GM12878 (cell line): Measurements from ENCODE around the gene PPP4C. TPM values are rescaled to one million over a fixed set of nuclear protein-coding genes. Genes with fewer than 3 reads are reported as not detected.

Experiments used
- ATAC-seq: fragments of 200-7000 bp; cut with Tn5 transposase; 3 replicates; pipeline ENCODE4 v1.9.1; 2020; ENCODE audit warnings: mild to moderate bottlenecking, moderate library complexity
- BruUV-seq: library from RNA; stranded (reverse); fragments of 400-500 nt; replicated peaks from 2 replicates; lab custom pipeline; 2021; lab: Mats Ljungman, UMichigan
- CTCF ChIA-PET: fragments of 300-600 bp; sonication (Branson Sonifier 250); formaldehyde crosslinking; extraction: SDS; loops from one replicate; lab custom pipeline; 2021; ENCODE audit warnings: inconsistent platforms; lab: Yijun Ruan, JAX
- POLR2A ChIA-PET: fragments of 350-600 bp; formaldehyde crosslinking; extraction: SDS; loops from one replicate; lab custom pipeline; 2021; ENCODE audit warnings: inconsistent platforms; lab: Charles Lee
- RAD21 ChIA-PET: fragments of 300-600 bp; sonication (Branson Sonifier 250); formaldehyde crosslinking; loops from one replicate; lab custom pipeline; 2023; ENCODE audit warnings: antibody characterized with exemption; ENCODE audit not compliant: unreplicated experiment; lab: Charles Lee
- SMC1A ChIA-PET: fragments of 300-600 bp; sonication (Branson Sonifier 250); formaldehyde crosslinking; loops from one replicate; lab custom pipeline; 2023; ENCODE audit not compliant: unreplicated experiment, uncharacterized antibody; lab: Charles Lee
- DNase-seq: peaks from one replicate; pipeline ENCODE4 v3.0.0-alpha.2; 2011; ENCODE audit warnings: low read depth, low spot score
- FAIRE-seq: peaks from 3 replicates; lab custom pipeline; 2011; peaks lifted over from hg19 to GRCh38; lab: Jason Lieb, UNC
- H2AFZ ChIP-seq: 2 replicates; pipeline ENCODE4 v1.6.0; 2011; ENCODE audit warnings: low read depth, low read length, control low read depth; ENCODE audit not compliant: control insufficient read depth
- H3K27ac ChIP-seq: 2 replicates; pipeline ENCODE4 v1.5.1; 2011; ENCODE audit warnings: control low read depth; ENCODE audit not compliant: control insufficient read depth, insufficient read depth
- H3K27me3 ChIP-seq, 2 experiments: replicated peaks in 1 of 2; 2 replicates each; pipeline versions ENCODE4 v1.6.0 to v1.6.1; 2011; ENCODE audit warnings: low read length in 1 of 2; ENCODE audit not compliant: control insufficient read depth in 2 of 2, insufficient read depth in 2 of 2
- H3K36me3 ChIP-seq, 2 experiments: 2 replicates each; pipeline ENCODE4 v1.5.1; 2011; ENCODE audit warnings: low read length in 1 of 2; ENCODE audit not compliant: control insufficient read depth in 2 of 2, insufficient read depth in 2 of 2
- H3K4me1 ChIP-seq: 2 replicates; pipeline ENCODE4 v1.6.1; 2011; ENCODE audit warnings: mild to moderate bottlenecking, low read length, moderate library complexity, mixed read lengths; ENCODE audit not compliant: control insufficient read depth, insufficient read depth
- H3K4me2 ChIP-seq: 2 replicates; pipeline ENCODE4 v1.6.0; 2011; ENCODE audit warnings: control low read depth; ENCODE audit not compliant: control insufficient read depth, insufficient read depth
- H3K4me3 ChIP-seq: fragments of 200-600 bp; sonication (generic); 2 replicates; pipeline ENCODE4 v1.5.1; 2016
- H3K79me2 ChIP-seq: 2 replicates; pipeline ENCODE4 v1.6.0; 2011; ENCODE audit warnings: low read length; ENCODE audit not compliant: control insufficient read depth, insufficient read depth
- H3K9ac ChIP-seq: 2 replicates; pipeline ENCODE4 v1.8.0; 2011; ENCODE audit warnings: low read length, control low read depth, mixed read lengths; ENCODE audit not compliant: control insufficient read depth, insufficient read depth
- H3K9me3 ChIP-seq: replicated peaks from 3 replicates; pipeline ENCODE4 v1.5.1; 2011; ENCODE audit warnings: mild to moderate bottlenecking, low read length; ENCODE audit not compliant: control insufficient read depth, insufficient read depth
- H4K20me1 ChIP-seq: 2 replicates; pipeline ENCODE4 v1.6.0; 2011; ENCODE audit not compliant: control insufficient read depth, insufficient read depth
- BCL11A ChIP-seq: IDR thresholded peaks from 2 replicates; pipeline ENCODE4 v1.6.1; 2011; ENCODE audit warnings: low read depth, low read length
- CREM ChIP-seq: IDR thresholded peaks from 2 replicates; pipeline ENCODE4 v1.6.1; 2014; ENCODE audit warnings: antibody characterized with exemption, low read depth
- IKZF1 ChIP-seq: fragments of 450-650 bp; conservative IDR thresholded peaks from 2 replicates; pipeline ENCODE4 v1.6.1; 2017; ENCODE audit warnings: antibody characterized with exemption, mild to moderate bottlenecking
- NR2C1 ChIP-seq: fragments of 450-650 bp; IDR thresholded peaks from 2 replicates; pipeline ENCODE4 v1.6.1; 2017; ENCODE audit warnings: antibody characterized with exemption, mild to moderate bottlenecking, moderate library complexity
- SKIL ChIP-seq: fragments of 450-650 bp; IDR thresholded peaks from 2 replicates; pipeline ENCODE4 v1.6.1; 2017; ENCODE audit warnings: mild to moderate bottlenecking, low read depth, inconsistent platforms; ENCODE audit not compliant: poor library complexity, severe bottlenecking
- ZNF217 ChIP-seq: fragments of 450-650 bp; IDR thresholded peaks from 2 replicates; pipeline ENCODE4 v1.6.1; 2017; ENCODE audit warnings: antibody characterized with exemption, mild to moderate bottlenecking
- WGBS: methylation state at CpG from one replicate; pipeline ENCODE4 v1.1.6; 2016; ENCODE audit warnings: low lambda C conversion rate; ENCODE audit not compliant: insufficient replicate concordance, insufficient coverage; ENCODE audit errors: missing lambda C conversion rate; 5-methylcytosine and 5-hydroxymethylcytosine counted together
- in situ Hi-C: fragments of 300-500 bp; cut with MboI; formaldehyde crosslinking; loops from 9 replicates; pipeline ENCODE4 v1.14.3; 2018; ENCODE audit warnings: mixed read lengths
- intact Hi-C: fragments of 100-400 bp; cut with micrococcal nuclease; formaldehyde crosslinking; loops from one replicate; pipeline ENCODE4 v1.14.2; 2022; ENCODE audit not compliant: unreplicated experiment
- polyA plus RNA-seq, 11 experiments: library from polyadenylated mRNA; depleted of rRNA in 4 of 11; unstranded in 6 of 11; stranded (reverse) in 5 of 11; fragments of >200 nt; fragmentation: Nextera tagmentation in 4 of 11; fragmentation: Illumina TruSeq in 1 of 11; extraction: Ambion mirVana in 4 of 11; extraction: Trizol in 1 of 11; gene quantifications; 1 replicate in 1 of 11; 2 replicates in 10 of 11; pipeline versions ENCODE4 v1.2.1 to v1.2.3, GENCODE V29; 2011 to 2016; ENCODE audit warnings: inconsistent platforms in 2 of 11, missing spikeins in 2 of 11, low read depth in 1 of 11
- total RNA-seq, 4 experiments: library from RNA; depleted of rRNA in 3 of 4; stranded (reverse); fragments of >200 nt in 3 of 4; fragmentation: Illumina TruSeq in 1 of 4; extraction: Trizol in 1 of 4; gene quantifications; 2 replicates each; pipeline versions ENCODE4 v1.2.1 to v1.2.3, GENCODE V29; 2013 to 2021
- TF ChIP-seq, protein P1 (sequence below): IDR thresholded peaks from 2 replicates; pipeline ENCODE4 v1.6.1; 2011; ENCODE audit warnings: low read depth, low read length, improper control_type of control experiment, borderline replicate concordance

PPP4C gene
- total and polyA plus RNA-seq, 10 of the 15 experiments (the other 5 are each of a cell fraction or from before 2014, with no cell fraction given) = 2.7 to 240 (median 124) TPM

GRCh38 chr16:30113711-30114333 is 38.0 kb downstream of the PPP4C start:
- no peaks in the 10 kb centered on the region for H3K27me3 ChIP-seq
- no peak overlapping the region for H3K4me3 ChIP-seq
- ChIA-PET POLR2A (interaction anchor here (1.3 kb wide), 1 partner anchor 12 kb away, joined by 5 read pairs; no protein-coding TSS in a partner anchor), RAD21 (no interaction called here), SMC1A (no interaction called here)
- H3K36me3 ChIP-seq = no peaks in the 10 kb centered on the region; a peak in 1 of 4 replicates
- H3K79me2 ChIP-seq = no peaks in the 10 kb centered on the region
- 79% methylated on average over 20 of the region's 20 CpGs for whole genome bisulfite sequencing
- ATAC-seq = no peak
- no peak overlapping the region for H3K9ac ChIP-seq
- no TSS peak for BruUV-seq
- no peak for TF ChIP-seq ZNF217
- TF ChIP-seq NR2C1 = no peak
- TF ChIP-seq BCL11A = no peak
- TF ChIP-seq CREM = no peak
- no peak for TF ChIP-seq IKZF1
- TF ChIP-seq, protein P1, sequence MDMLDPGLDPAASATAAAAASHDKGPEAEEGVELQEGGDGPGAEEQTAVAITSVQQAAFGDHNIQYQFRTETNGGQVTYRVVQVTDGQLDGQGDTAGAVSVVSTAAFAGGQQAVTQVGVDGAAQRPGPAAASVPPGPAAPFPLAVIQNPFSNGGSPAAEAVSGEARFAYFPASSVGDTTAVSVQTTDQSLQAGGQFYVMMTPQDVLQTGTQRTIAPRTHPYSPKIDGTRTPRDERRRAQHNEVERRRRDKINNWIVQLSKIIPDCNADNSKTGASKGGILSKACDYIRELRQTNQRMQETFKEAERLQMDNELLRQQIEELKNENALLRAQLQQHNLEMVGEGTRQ = no peak
- no peak for TF ChIP-seq SKIL
- TF ChIP-seq, all 136 proteins: peak for 0
- DNase-seq = no peak
- Histone ChIP-seq H3K9me3 (no peaks in the 10 kb centered on the region), H3K4me2 (no peak overlapping the region), H3K4me1 (peaks cover 2% of the 10 kb centered on the region), H4K20me1 (no peaks in the 10 kb centered on the region), H2AFZ (no peak overlapping the region), H3K27ac (no peak overlapping the region)
- in situ Hi-C loops (no loop called here), intact Hi-C loops (no loop called here)
- FAIRE-seq = no peak
- CTCF ChIA-PET = interaction anchor here (1.5 to 3.0 kb wide), 3 partner anchors 11 to 72 kb away, joined by 3 to 22 read pairs (median 21); partner anchors contain the start of genes MAPK3 and TBX6
